ENCODE data around the gene SND1.

- TF ChIP-seq CTCF (IDR thresholded peaks at IDR 0.05): no peak
- no peak for TF ChIP-seq POLR2A (IDR thresholded peaks at IDR 0.05)
- TF ChIP-seq POLR2AphosphoS5 (IDR thresholded peaks at IDR 0.05; ENCODE audit: insufficient read depth in 1 of 2, low read depth in 1 of 2): no peak
These were observed 288.6 kb downstream of the SND1 start for GRCh38 chr7:127940381-127941160.

Measured in vagina (tissue), 2 donors.